Erythroblast (primary cell): ENCODE results near the gene RB1.

ENCODE experiments used
- GATA1 ChIP-seq: IDR thresholded peaks from 2 replicates; pipeline ENCODE4 v1.6.1; 2011; ENCODE audit warnings: low read depth, mild to moderate bottlenecking, control low read depth, low read length, moderate library complexity
- POLR2A ChIP-seq: IDR thresholded peaks from 2 replicates; pipeline ENCODE4 v1.6.1; 2011; ENCODE audit warnings: mild to moderate bottlenecking, low read length

DNA sequence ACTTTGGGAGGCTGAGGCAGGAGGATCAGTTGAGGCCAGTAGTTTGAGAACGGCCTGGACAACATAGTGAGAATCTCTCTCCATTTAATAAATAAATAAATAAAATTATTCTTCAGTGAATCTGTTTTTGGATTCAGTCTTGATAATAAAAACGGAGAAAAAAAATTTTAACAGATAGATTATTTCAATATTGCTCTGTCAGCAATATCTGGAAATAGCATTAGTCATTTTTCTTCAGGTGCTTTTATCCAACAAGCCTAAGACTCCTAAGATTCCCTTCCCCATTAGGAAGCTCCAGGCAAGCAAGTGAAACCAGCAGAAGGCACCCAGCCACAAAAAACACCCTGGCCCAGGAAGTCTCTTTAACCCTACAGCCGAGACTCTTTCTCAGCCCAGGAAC is 130.6 kb downstream of the RB1 start:
- TF ChIP-seq GATA1 (no peak), POLR2A (no peak)
